GM12864 (cell line): ENCODE measurements around the gene ACAA2.

Experiments used
- DNase-seq: peaks from one replicate; pipeline ENCODE4 v3.0.0-alpha.2; 2011; ENCODE audit warnings: low read depth
- H3K4me3 ChIP-seq: 2 replicates; pipeline ENCODE4 v1.5.1; 2011; ENCODE audit warnings: mild to moderate bottlenecking, low read depth, low read length, control low read depth
- TF ChIP-seq, protein P1 (sequence below): IDR thresholded peaks from 2 replicates; pipeline ENCODE4 v1.5.1; 2011; ENCODE audit warnings: low read depth, mild to moderate bottlenecking, moderate library complexity, low read length, control low read depth, inconsistent platforms; ENCODE audit errors: missing control alignments

ACAA2 gene

DNA sequence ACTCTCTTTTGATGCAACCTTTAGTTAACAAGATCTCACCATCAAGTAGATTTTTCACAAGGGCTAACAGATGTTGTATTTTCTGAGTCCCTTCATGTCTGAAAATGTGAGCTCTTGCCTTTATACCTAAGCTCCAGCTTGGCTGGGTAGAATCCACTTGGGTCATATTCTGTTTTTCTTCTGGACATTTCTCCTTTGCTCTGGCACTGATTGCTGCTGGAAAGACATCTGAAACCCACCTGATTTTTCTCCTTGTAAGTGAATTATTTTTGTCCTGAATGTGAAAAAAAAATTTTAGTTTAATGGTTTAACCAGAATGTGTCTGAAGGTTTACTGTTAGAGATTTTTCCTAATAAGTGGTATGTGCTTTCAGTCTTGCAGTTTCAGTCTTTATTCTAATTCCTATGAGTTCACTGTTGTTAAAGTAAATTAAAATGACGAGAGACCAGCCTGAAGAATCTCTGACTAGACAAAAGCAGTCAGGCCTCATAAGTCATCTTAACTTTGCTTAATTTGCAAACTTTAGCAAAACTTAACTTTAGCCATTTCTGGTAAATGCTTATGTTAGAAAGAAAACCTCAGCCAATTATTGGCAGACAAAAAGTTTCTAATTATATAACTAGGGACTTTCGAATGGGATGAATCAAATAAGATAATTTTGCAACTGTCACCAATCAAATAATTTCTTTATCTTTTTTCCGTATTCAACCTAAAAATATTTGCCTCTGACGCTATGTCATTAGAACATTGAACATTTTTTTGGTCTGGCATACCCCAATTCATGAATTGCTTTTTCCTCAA lies 70.8 kb downstream of the ACAA2 start:
- DNase-seq: no peak
- no peak overlapping the region for H3K4me3 ChIP-seq
- TF ChIP-seq, protein P1, sequence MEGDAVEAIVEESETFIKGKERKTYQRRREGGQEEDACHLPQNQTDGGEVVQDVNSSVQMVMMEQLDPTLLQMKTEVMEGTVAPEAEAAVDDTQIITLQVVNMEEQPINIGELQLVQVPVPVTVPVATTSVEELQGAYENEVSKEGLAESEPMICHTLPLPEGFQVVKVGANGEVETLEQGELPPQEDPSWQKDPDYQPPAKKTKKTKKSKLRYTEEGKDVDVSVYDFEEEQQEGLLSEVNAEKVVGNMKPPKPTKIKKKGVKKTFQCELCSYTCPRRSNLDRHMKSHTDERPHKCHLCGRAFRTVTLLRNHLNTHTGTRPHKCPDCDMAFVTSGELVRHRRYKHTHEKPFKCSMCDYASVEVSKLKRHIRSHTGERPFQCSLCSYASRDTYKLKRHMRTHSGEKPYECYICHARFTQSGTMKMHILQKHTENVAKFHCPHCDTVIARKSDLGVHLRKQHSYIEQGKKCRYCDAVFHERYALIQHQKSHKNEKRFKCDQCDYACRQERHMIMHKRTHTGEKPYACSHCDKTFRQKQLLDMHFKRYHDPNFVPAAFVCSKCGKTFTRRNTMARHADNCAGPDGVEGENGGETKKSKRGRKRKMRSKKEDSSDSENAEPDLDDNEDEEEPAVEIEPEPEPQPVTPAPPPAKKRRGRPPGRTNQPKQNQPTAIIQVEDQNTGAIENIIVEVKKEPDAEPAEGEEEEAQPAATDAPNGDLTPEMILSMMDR: no peak

DNA sequence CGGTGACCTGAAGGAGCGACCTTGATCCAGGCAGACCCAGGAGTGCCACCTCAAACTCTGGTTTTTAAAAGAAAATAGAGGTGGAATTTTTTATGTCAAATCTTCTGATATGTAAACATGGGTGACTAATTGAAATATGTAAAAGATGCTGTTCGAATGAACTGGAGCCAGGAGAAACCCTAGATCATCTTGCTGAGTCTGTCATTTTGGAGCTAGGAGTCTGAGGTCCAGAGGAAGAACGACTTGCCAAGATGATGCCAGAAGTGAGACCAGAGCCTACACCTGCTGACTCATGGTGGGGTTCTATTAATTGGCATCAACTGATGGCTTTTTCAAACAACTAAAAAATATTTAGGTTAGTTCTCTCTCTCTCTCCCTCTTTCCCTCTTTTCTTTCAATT lies 74.1 kb downstream of the ACAA2 start:
- DNase-seq: no peak
- H3K4me3 ChIP-seq: no peak overlapping the region
- TF ChIP-seq, protein P1: no peak

DNA sequence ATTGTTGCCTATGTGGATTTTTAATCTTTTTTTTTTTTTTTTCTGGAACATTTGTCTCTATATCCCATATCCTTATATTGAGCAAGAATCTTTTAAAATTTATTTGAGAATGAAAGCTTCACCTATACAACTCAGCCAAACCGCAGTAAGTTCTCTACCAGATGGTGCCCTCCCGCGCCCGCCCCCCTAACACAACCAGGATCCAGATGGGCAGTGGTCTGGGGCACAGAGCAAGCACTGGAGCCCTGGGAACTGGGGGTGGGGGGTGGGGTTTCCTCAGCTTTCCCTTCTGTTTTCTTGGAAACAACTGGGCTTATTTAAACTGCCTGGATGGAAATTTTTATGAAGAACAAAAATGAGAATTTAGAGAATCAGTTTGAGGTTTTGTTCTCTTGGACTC lies 74.6 kb downstream of the ACAA2 start:
- DNase-seq: no peak
- H3K4me3 ChIP-seq: no peak overlapping the region
- TF ChIP-seq, protein P1: no peak

DNA sequence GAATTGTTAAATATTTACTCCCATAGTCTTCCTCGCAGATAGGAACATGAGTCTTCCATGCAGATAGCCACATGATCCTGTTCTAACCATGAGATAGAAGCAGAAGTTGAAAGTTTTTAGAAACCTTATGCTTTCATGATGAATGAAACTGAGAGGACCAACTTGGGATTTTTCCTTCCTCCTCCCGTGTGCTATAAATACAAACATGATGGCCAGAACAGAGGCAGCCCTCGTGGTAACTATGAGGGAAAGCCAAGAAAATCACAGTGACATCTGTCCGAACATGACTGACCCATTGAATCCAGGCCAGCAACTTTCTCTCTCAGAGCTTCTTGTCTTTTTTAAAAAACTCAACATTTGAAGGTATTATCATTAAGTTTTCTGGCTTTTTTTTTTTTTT lies 78.5 kb downstream of the ACAA2 start:
- H3K4me3 ChIP-seq: no peak overlapping the region
- TF ChIP-seq, protein P1: no peak
- no peak for DNase-seq

DNA sequence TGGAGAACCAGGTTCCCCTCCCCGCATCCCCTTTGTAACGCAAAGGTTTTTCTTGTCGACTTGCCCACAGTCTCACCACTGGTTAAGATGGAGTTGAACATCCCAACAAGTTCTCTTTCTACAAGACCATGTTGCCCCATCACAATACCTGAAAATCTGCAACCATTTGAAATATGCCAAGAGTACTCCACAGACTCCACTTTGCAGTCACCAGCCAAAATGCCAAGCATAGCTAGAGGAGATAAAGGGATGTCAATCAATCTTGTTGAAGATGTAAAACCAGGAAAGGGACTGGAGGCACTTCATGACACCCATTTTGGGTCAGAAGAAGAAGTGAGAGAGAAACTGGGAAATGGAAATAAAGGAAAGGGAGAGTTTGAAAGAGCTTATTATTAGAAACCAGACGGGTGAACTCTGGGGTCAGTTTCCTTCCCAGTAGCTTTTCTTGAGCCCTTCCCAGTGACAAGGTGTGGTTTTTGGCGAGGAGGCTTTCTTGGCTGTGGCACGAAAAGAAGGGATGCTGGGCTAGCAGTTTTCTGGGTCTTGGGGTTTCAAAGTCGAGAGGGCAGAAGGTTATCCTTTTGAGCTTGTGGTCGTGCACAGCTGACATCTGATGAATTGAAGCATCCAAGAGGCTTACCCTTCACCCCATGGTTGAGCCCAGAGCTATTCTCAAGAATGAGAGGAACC lies 79.3 kb downstream of the ACAA2 start:
- no peak overlapping the region for H3K4me3 ChIP-seq
- TF ChIP-seq, protein P1: no peak
- no peak for DNase-seq

DNA sequence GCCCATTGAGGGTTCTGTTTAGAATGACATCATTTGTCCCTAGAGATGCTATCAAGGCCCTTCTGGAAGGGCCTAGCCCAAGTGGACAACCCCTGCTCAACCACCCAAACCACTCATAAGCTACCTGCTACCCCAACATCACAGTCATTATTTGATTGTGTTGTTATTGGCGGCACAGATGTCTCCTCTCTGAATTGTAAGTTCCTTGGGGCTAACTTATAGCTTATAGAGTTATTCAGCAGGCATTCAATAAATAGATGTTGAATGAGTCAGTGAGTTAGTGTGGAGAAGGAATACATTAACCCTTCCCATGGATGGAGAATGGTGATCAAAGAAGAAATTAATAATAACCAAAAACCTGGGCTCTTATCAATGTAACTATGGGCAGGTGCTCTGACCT lies 80.0 kb downstream of the ACAA2 start:
- no peak for DNase-seq
- TF ChIP-seq, protein P1: no peak
- no peak overlapping the region for H3K4me3 ChIP-seq
